ENCODE data around the gene ATXN10.

- TF ChIP-seq RBFOX2 (IDR thresholded peaks at IDR 0.05; ENCODE audit: low read depth, low read length) (no peak), ZNF7 (CRISPR knock-in tag; IDR thresholded peaks at IDR 0.05) (no peak), ZNF281 (CRISPR knock-in tag; IDR thresholded peaks at IDR 0.05; ENCODE audit: borderline replicate concordance) (no peak), CEBPB (IDR thresholded peaks at IDR 0.05; ENCODE audit: borderline replicate concordance, low read depth, low read length) (no peak), CHD2 (IDR thresholded peaks at IDR 0.05; ENCODE audit: low read depth, low read length) (no peak), PRDM15 (CRISPR knock-in tag; IDR thresholded peaks at IDR 0.05) (no peak), ZNF18 (CRISPR knock-in tag; IDR thresholded peaks at IDR 0.05; ENCODE audit: insufficient replicate concordance) (no peak), RBM39 (IDR thresholded peaks at IDR 0.05; ENCODE audit: low read depth, low read length, poor library complexity, severe bottlenecking) (no peak), MED13 (CRISPR knock-in tag; IDR thresholded peaks at IDR 0.05) (no peak), FOXO1 (CRISPR knock-in tag; IDR thresholded peaks at IDR 0.05) (no peak), CTCF (CRISPR knock-in tag; IDR thresholded peaks at IDR 0.05) (no peak)
Observed at GRCh38 chr22:45857519-45857918, 185.9 kb downstream of the ATXN10 start.

Measured in HepG2 (cell line).